Glutamatergic neuron (in vitro differentiated cells): ENCODE measurements around the gene HSD17B2. TPM values are rescaled to one million over a fixed set of nuclear protein-coding genes. Genes with fewer than 3 reads are reported as not detected.
"Not testable (repeated sequence)": the region's sequence is repeated elsewhere in the genome, so short reads cannot be mapped to it uniquely, and the experiment has no call there.

Source experiments
- DNase-seq: peaks from one replicate; pipeline ENCODE4 v3.0.0; 2022
- H3K27ac Mint-ChIP-seq: one replicate; pipeline ENCODE4 v1.8.0; 2020; ENCODE audit warnings: mild to moderate bottlenecking, mixed read lengths, inconsistent platforms; ENCODE audit not compliant: unreplicated experiment
- H3K27me3 Mint-ChIP-seq: one replicate; pipeline ENCODE4 v1.8.0; 2020; ENCODE audit warnings: mild to moderate bottlenecking, moderate library complexity, mixed read lengths, inconsistent platforms; ENCODE audit not compliant: unreplicated experiment
- H3K36me3 Mint-ChIP-seq: one replicate; pipeline ENCODE4 v1.8.0; 2020; ENCODE audit warnings: mild to moderate bottlenecking, mixed read lengths, inconsistent platforms; ENCODE audit not compliant: unreplicated experiment
- H3K4me1 Mint-ChIP-seq: one replicate; pipeline ENCODE4 v1.8.0; 2020; ENCODE audit warnings: mild to moderate bottlenecking, low read depth, mixed read lengths, inconsistent platforms; ENCODE audit not compliant: unreplicated experiment
- H3K4me3 Mint-ChIP-seq: one replicate; pipeline ENCODE4 v1.8.0; 2020; ENCODE audit warnings: mild to moderate bottlenecking, mixed read lengths, inconsistent platforms; ENCODE audit not compliant: unreplicated experiment
- H3K9me3 Mint-ChIP-seq: one replicate; pipeline ENCODE4 v1.8.0; 2020; ENCODE audit warnings: mild to moderate bottlenecking, moderate library complexity, mixed read lengths, inconsistent platforms; ENCODE audit not compliant: unreplicated experiment
- total RNA-seq: library from RNA; stranded (reverse); fragmentation: NEBNext Ultra II Directional; extraction: Animal tissue kit (Norgen Biotek cat#: 25700); gene quantifications from one replicate; pipeline ENCODE4 v1.2.1, GENCODE V29; 2021; ENCODE audit not compliant: unreplicated experiment
- TF ChIP-seq, protein P1 (sequence below): fragments of 200-600 bp; sonication (generic); IDR thresholded peaks from one replicate; pipeline ENCODE4 v1.5.0; 2021; ENCODE audit not compliant: partially characterized antibody, unreplicated experiment

The HSD17B2 gene
- total RNA-seq, 1 donor from 2014 or later = not detected

DNA sequence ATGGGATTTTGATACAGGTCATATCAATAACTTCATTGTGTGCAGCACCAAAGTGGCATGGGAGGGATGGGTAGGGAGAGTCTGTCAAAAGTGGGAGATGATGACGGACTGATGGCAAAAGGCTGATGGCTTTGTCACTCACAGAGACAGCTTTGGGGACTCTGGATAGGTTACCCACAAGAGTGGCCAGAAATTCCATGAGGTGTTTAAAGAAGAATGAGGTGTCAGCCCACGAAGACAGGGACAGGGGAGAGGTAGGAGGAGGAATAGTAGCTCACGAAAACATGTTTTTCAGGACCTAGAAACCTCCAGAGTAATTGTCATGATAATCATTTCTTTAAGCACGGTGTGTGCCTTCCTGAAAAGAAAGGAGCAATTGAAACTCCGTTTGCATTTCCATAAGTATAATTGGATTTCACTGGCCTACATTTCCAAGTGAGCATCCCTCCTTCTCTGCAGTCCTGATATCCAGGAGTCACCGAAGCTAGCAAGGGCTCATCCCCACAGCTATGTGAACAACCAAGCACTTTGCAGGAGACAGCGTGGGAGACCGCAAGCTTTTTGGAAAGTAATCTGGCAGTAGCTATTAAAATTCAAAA lies 60.0 kb downstream of the HSD17B2 start:
- no peaks in the 10 kb centered on the region for H3K4me1 Mint-ChIP-seq
- peaks cover 1% of the 10 kb centered on the region for H3K27me3 Mint-ChIP-seq
- no peak overlapping the region for H3K27ac Mint-ChIP-seq
- TF ChIP-seq, protein P1, sequence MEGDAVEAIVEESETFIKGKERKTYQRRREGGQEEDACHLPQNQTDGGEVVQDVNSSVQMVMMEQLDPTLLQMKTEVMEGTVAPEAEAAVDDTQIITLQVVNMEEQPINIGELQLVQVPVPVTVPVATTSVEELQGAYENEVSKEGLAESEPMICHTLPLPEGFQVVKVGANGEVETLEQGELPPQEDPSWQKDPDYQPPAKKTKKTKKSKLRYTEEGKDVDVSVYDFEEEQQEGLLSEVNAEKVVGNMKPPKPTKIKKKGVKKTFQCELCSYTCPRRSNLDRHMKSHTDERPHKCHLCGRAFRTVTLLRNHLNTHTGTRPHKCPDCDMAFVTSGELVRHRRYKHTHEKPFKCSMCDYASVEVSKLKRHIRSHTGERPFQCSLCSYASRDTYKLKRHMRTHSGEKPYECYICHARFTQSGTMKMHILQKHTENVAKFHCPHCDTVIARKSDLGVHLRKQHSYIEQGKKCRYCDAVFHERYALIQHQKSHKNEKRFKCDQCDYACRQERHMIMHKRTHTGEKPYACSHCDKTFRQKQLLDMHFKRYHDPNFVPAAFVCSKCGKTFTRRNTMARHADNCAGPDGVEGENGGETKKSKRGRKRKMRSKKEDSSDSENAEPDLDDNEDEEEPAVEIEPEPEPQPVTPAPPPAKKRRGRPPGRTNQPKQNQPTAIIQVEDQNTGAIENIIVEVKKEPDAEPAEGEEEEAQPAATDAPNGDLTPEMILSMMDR = no peak
- H3K36me3 Mint-ChIP-seq = no peaks in the 10 kb centered on the region
- H3K4me3 Mint-ChIP-seq = no peak overlapping the region
- no peak for DNase-seq
- H3K9me3 Mint-ChIP-seq = no peaks in the 10 kb centered on the region

DNA sequence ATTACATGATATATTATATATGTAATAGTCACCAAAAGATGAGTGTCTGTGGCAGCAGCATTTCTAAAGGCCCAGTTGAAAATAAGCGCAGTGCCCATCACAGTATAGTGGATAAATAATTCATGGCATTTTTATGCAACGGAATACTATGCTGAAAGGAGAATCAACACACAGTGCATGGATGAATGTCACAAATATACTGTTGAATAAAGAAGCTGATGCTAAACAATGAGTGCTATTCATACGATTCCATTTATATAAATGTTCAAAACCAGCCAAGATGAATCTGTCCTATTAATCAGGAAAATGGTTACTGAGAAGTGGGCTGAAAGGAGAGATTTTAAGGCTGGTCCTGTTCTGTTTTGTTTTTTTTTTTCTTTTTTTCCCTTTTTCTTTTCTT lies 61.6 kb downstream of the HSD17B2 start:
- peaks cover 1% of the 10 kb centered on the region for H3K27me3 Mint-ChIP-seq
- TF ChIP-seq, protein P1 = no peak
- H3K4me1 Mint-ChIP-seq = no peaks in the 10 kb centered on the region
- no peak overlapping the region for H3K27ac Mint-ChIP-seq
- no peaks in the 10 kb centered on the region for H3K9me3 Mint-ChIP-seq
- H3K36me3 Mint-ChIP-seq = no peaks in the 10 kb centered on the region
- DNase-seq = no peak
- H3K4me3 Mint-ChIP-seq = no peak overlapping the region

DNA sequence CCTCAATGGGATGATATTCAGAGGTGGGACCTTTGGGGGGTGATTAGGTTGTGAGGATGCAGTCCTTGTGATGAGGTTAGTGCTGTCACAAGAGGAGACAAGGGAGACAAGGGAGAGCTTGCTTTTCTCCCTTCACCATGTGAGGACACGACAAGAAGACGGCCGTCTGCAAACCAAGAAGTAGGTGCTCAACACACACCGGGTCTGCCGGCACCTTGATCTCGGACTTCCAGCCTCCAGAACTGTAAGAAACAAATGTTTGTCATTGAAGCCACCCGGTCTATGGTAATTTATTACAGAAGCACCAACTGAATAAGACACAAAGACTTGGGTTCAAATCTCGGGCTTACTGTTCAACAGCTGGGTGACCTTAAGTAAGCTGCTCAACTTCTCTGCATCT lies 70.1 kb downstream of the HSD17B2 start:
- Mint-ChIP-seq H3K4me3 (no peak overlapping the region), H3K27ac (no peak overlapping the region), H3K9me3 (no peaks in the 10 kb centered on the region), H3K36me3 (no peaks in the 10 kb centered on the region), H3K4me1 (no peaks in the 10 kb centered on the region), H3K27me3 (no peaks in the 10 kb centered on the region)
- DNase-seq = no peak
- TF ChIP-seq, protein P1 = no peak

DNA sequence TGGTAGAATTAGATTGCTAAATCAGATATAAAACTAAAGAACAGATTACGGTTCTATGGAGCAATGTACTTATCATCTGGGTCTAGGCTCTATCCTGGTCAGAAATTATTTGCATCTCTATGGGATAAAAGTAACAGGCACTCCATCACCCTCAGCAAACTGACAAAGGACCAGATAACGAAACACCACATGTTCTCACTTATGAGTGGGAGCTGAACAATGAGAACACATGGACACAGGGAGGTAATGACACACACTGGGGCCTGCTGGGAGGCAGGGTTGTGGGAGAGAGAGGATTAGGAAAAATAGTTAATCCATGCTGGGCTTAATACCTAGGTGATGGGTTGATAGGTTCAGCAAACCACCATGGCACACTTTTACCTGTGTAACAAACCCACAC lies 73.0 kb downstream of the HSD17B2 start:
- Mint-ChIP-seq H3K27me3 (no peaks in the 10 kb centered on the region), H3K36me3 (no peaks in the 10 kb centered on the region), H3K27ac (no peak overlapping the region), H3K9me3 (no peaks in the 10 kb centered on the region), H3K4me1 (no peaks in the 10 kb centered on the region), H3K4me3 (no peak overlapping the region)
- TF ChIP-seq, protein P1 = no peak
- DNase-seq = no peak

DNA sequence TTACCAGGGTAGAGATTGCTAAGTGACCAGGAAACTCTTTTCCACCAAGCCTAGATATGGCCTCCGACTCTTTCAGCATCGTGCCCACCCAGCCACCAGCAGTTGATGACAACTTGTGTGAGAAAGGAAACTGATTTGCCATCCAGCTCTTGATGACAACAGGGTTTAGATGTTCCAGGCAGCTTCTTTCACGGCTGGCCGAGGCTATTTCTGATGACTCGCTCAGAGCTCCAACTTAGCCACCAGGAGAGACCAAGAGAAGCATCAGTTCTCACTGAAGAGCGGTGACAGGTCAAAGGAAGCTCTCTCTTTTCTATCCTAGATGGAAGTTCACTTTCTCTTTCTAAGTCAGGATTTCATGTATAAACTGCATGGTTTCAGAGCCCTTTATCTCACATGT lies 73.7 kb downstream of the HSD17B2 start:
- Mint-ChIP-seq H3K27ac (no peak overlapping the region), H3K4me1 (no peaks in the 10 kb centered on the region), H3K4me3 (no peak overlapping the region), H3K27me3 (no peaks in the 10 kb centered on the region), H3K9me3 (no peaks in the 10 kb centered on the region), H3K36me3 (no peaks in the 10 kb centered on the region)
- DNase-seq = no peak
- TF ChIP-seq, protein P1 = no peak

DNA sequence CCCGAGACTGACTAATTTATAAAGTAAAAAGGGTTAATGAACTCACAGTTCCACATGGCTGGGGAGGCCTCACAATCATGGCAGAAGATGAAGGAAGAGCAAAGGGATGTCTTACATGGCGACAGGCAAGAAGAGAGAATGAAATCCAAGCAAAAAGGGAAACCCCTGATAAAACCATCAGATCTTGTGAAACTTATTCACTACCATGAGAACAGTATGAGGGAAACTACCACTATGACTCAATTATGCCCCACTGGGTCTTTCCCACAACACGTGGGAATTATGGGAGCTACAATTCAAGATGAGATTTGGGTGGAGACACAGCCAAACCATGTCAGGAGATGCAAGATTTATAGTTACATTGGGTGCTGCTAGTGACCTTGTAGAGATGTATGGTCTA lies 74.2 kb downstream of the HSD17B2 start:
- not testable (repeated sequence) for H3K4me3 Mint-ChIP-seq, H3K27ac Mint-ChIP-seq, H3K36me3 Mint-ChIP-seq, DNase-seq, H3K9me3 Mint-ChIP-seq, H3K27me3 Mint-ChIP-seq, H3K4me1 Mint-ChIP-seq
